BE2C (cell line): ENCODE data around the gene MED23.

Experiments used
- DNase-seq: peaks from one replicate; pipeline ENCODE4 v3.0.0-alpha.2; 2020
- H3K27me3 ChIP-seq: fragments of 250-450 bp; sonication (Bioruptor Pico); 2 replicates; pipeline ENCODE4 v1.5.1; 2020; ENCODE audit warnings: mild to moderate bottlenecking
- H3K36me3 ChIP-seq: fragments of 250-450 bp; sonication (Bioruptor Pico); 2 replicates; pipeline ENCODE4 v1.5.1; 2020; ENCODE audit warnings: mild to moderate bottlenecking
- H3K4me1 ChIP-seq: fragments of 250-450 bp; sonication (Bioruptor Pico); 2 replicates; pipeline ENCODE4 v1.5.1; 2020
- H3K4me3 ChIP-seq: 2 replicates; pipeline ENCODE4 v1.5.1; 2011; ENCODE audit warnings: low read depth, low read length
- H3K9me3 ChIP-seq: fragments of 250-450 bp; sonication (Bioruptor Pico); 2 replicates; pipeline ENCODE4 v1.5.1; 2020
- TF ChIP-seq, protein P1 (sequence below): IDR thresholded peaks from 2 replicates; pipeline ENCODE4 v1.5.1; 2012; ENCODE audit warnings: mild to moderate bottlenecking, low read depth, low read length

MED23 gene

DNA sequence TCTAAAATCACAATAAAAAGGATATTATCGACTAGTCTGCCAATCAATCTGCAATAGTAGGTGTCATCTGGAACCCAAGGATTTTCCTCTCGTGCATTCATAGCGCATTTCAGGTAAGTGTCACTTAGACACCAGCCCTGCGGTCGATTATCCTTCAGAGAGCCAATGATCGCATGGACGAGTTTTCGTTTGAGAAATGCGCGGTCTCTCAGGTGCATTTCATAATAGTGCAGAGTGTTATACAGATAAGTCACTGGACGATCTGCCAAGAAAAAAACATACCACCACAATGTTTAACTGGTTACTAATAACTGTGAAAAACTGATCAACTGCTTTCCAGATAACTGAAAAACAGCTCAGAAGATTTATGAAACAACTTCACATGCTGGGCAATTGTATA lies 34.0 kb downstream of the MED23 start:
- Histone ChIP-seq H3K36me3 (peaks cover 42% of the 10 kb centered on the region), H3K9me3 (no peaks in the 10 kb centered on the region), H3K4me3 (no peak overlapping the region), H3K27me3 (no peaks in the 10 kb centered on the region), H3K4me1 (no peaks in the 10 kb centered on the region)
- TF ChIP-seq, protein P1, sequence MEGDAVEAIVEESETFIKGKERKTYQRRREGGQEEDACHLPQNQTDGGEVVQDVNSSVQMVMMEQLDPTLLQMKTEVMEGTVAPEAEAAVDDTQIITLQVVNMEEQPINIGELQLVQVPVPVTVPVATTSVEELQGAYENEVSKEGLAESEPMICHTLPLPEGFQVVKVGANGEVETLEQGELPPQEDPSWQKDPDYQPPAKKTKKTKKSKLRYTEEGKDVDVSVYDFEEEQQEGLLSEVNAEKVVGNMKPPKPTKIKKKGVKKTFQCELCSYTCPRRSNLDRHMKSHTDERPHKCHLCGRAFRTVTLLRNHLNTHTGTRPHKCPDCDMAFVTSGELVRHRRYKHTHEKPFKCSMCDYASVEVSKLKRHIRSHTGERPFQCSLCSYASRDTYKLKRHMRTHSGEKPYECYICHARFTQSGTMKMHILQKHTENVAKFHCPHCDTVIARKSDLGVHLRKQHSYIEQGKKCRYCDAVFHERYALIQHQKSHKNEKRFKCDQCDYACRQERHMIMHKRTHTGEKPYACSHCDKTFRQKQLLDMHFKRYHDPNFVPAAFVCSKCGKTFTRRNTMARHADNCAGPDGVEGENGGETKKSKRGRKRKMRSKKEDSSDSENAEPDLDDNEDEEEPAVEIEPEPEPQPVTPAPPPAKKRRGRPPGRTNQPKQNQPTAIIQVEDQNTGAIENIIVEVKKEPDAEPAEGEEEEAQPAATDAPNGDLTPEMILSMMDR: no peak
- DNase-seq: no peak

DNA sequence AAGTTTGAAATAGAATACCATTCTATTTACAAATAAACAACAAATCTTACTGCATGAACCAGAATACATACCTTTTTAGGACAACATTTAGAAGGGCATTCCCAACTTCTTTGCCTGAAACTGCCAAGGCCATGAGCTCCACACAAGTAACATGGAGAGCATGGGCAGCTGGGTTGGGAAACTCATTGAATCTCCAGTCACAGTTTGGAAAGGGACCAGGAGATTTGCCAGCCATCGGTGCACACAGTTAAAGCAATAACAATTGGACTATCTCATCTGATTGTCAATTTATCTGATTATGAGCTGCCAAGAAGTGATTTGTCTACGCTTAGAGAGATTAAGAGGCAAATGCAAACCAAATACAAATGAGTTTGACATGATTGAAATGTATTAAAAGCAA lies 35.1 kb downstream of the MED23 start:
- Histone ChIP-seq H3K4me3 (no peak overlapping the region), H3K36me3 (peaks cover 46% of the 10 kb centered on the region), H3K9me3 (no peaks in the 10 kb centered on the region), H3K4me1 (no peaks in the 10 kb centered on the region), H3K27me3 (no peaks in the 10 kb centered on the region)
- DNase-seq: no peak
- TF ChIP-seq, protein P1: no peak

DNA sequence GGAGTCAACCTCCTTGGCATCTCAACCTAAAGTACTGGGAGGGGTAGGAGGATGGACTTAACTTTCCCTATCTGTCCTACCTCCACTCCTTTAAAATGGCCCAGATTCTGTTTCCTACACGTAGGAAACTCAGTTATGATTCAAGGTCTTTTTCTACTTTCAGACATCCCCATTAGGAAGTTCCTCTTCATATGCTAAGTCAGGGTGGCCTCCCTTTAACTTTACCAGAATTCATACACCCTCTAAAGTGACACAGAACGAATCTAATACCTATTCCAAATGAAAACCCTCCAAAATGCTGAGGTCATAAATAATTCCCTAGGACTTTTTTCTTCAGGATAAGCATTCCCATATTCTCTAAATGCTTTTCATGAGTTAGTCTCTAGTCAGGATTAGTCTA lies 39.4 kb downstream of the MED23 start:
- Histone ChIP-seq H3K27me3 (no peaks in the 10 kb centered on the region), H3K4me1 (no peaks in the 10 kb centered on the region), H3K36me3 (peaks cover 28% of the 10 kb centered on the region), H3K4me3 (no peak overlapping the region), H3K9me3 (no peaks in the 10 kb centered on the region)
- TF ChIP-seq, protein P1: no peak
- DNase-seq: no peak

DNA sequence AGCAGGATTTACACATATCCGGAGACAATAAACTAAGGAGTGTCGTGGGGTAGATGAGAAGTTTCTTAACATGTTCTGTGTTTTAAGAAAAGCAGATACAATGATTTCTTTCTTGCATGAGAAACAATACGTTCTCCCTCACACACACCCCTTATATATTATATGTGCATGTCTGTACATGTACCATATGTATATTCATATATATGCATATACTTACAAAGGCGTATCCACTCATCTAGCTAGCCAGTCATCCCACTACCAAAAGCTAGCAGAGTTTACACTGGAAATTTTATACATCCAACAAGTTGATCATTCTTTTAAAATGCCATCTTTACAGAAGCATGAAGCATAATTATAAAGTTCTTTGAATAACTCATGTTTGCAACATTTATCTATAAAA lies 40.1 kb downstream of the MED23 start:
- Histone ChIP-seq H3K4me1 (no peaks in the 10 kb centered on the region), H3K27me3 (no peaks in the 10 kb centered on the region), H3K9me3 (no peaks in the 10 kb centered on the region), H3K4me3 (no peak overlapping the region), H3K36me3 (peaks cover 29% of the 10 kb centered on the region)
- no peak for DNase-seq
- TF ChIP-seq, protein P1: no peak

DNA sequence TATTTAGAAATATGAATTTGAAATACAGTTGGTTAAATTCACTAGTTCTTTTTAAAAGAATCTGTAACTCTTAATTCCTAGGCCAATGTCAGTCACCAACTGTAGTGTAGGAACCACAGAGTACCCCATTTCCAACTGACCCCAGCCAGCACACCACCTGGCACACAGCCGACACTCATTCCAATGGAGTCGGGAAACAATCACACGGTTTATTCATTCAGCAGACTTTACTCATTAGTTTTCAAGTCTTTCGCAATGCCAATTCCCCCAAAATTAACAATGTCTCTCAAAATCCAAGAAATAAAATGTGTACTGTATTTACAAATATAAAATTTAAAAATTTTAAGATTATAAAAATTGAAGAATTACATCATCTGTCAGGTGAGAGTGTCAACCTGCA lies 41.5 kb downstream of the MED23 start:
- no peaks in the 10 kb centered on the region for H3K4me1 ChIP-seq
- no peak for DNase-seq
- H3K9me3 ChIP-seq: no peaks in the 10 kb centered on the region
- no peaks in the 10 kb centered on the region for H3K27me3 ChIP-seq
- peaks cover 26% of the 10 kb centered on the region for H3K36me3 ChIP-seq
- no peak overlapping the region for H3K4me3 ChIP-seq
- TF ChIP-seq, protein P1: no peak

DNA sequence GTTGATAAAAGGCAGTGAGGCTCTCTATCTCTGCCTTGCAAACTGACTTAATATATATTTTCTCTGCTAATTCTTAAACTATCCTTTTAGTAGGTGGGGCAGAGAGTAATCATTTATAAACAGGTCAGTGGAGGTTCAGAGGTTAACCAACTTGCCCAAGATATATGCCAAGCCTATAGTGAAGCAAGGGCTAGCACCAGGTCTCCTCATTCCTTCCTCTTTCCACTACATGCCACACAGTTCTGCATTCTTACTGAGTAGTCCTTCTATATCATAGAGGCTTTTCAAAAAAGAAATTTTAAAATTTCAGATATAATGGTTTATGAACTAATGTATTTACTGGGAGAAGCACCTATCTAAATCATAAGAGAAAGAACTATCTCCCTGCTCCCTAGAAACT lies 46.5 kb downstream of the MED23 start:
- peaks cover 11% of the 10 kb centered on the region for H3K36me3 ChIP-seq
- no peak for DNase-seq

More for the DNA sequence above, 46.5 kb downstream of the MED23 start:
- no peaks in the 10 kb centered on the region for H3K9me3 ChIP-seq
- no peaks in the 10 kb centered on the region for H3K27me3 ChIP-seq
- no peak overlapping the region for H3K4me3 ChIP-seq
- TF ChIP-seq, protein P1: no peak
- no peaks in the 10 kb centered on the region for H3K4me1 ChIP-seq
